Fibroblast of mammary gland (primary cell): ENCODE data around the gene ULK4.

Experiments
- DNase-seq: peaks from one replicate; pipeline ENCODE4 v3.0.0-alpha.2; 2010; ENCODE audit warnings: low read depth
- H3K4me3 ChIP-seq: 2 replicates; pipeline ENCODE4 v1.5.1; 2011; ENCODE audit warnings: low read depth, mild to moderate bottlenecking, low read length, moderate library complexity; ENCODE audit not compliant: control insufficient read depth
- CTCF ChIP-seq: conservative IDR thresholded peaks from 2 replicates; pipeline ENCODE4 v1.5.1; 2011; ENCODE audit warnings: low read depth, low read length, inconsistent platforms; ENCODE audit not compliant: control insufficient read depth, insufficient read depth

The ULK4 gene

GRCh38 chr3:41746215-41746614 lies 215.7 kb downstream of the ULK4 start:
- no peak overlapping the region for H3K4me3 ChIP-seq
- DNase-seq: no peak
- TF ChIP-seq CTCF: no peak

GRCh38 chr3:41742121-41742520 lies 219.8 kb downstream of the ULK4 start:
- TF ChIP-seq CTCF: no peak
- no peak for DNase-seq

GRCh38 chr3:41740374-41740886 lies 221.5 kb downstream of the ULK4 start:
- TF ChIP-seq CTCF: no peak
- no peak overlapping the region for H3K4me3 ChIP-seq
- no peak for DNase-seq

More at GRCh38 chr3:41742121-41742520, 219.8 kb downstream of the ULK4 start:
- no peak overlapping the region for H3K4me3 ChIP-seq

- TF ChIP-seq CTCF: no peak
- DNase-seq: no peak
- H3K4me3 ChIP-seq: no peak overlapping the region
These were observed 235.0 kb downstream of the ULK4 start for GRCh38 chr3:41726891-41727290.

GRCh38 chr3:41717641-41718040 lies 244.3 kb downstream of the ULK4 start:
- DNase-seq: no peak
- TF ChIP-seq CTCF: no peak

GRCh38 chr3:41716471-41716870 lies 245.4 kb downstream of the ULK4 start:
- peak; percentile 36 for DNase-seq
- TF ChIP-seq CTCF: peak; percentile 47
- no peak overlapping the region for H3K4me3 ChIP-seq

More at GRCh38 chr3:41717641-41718040, 244.3 kb downstream of the ULK4 start:
- no peak overlapping the region for H3K4me3 ChIP-seq

- no peak overlapping the region for H3K4me3 ChIP-seq
- no peak for TF ChIP-seq CTCF
- DNase-seq: no peak
These were observed 246.5 kb downstream of the ULK4 start for GRCh38 chr3:41715376-41715775.
